ENCODE results near the gene AKR1D1.

DNA sequence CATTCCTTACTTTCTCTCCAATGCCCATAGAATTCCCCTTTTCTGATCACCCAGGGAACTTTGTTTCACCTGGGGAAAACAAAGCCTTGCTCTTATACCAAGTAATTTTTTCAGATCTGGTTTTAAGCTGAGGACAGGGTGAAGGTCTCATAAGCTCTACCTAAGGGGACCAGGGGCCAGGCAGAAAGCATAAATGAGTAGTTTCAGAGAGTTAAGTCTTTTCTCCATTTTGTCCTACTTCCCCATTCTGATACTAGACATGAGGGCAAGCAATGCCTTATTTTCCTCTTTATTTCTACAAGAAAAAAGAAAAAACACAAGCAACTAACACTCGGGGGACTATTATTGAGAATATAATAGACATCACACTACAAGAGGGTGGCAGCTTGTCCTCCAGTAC, 2.9 kb downstream of the AKR1D1 start:
- TF ChIP-seq, protein P1, sequence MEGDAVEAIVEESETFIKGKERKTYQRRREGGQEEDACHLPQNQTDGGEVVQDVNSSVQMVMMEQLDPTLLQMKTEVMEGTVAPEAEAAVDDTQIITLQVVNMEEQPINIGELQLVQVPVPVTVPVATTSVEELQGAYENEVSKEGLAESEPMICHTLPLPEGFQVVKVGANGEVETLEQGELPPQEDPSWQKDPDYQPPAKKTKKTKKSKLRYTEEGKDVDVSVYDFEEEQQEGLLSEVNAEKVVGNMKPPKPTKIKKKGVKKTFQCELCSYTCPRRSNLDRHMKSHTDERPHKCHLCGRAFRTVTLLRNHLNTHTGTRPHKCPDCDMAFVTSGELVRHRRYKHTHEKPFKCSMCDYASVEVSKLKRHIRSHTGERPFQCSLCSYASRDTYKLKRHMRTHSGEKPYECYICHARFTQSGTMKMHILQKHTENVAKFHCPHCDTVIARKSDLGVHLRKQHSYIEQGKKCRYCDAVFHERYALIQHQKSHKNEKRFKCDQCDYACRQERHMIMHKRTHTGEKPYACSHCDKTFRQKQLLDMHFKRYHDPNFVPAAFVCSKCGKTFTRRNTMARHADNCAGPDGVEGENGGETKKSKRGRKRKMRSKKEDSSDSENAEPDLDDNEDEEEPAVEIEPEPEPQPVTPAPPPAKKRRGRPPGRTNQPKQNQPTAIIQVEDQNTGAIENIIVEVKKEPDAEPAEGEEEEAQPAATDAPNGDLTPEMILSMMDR (IDR thresholded peaks at IDR 0.05): no peak
- TF ChIP-seq, protein P2, sequence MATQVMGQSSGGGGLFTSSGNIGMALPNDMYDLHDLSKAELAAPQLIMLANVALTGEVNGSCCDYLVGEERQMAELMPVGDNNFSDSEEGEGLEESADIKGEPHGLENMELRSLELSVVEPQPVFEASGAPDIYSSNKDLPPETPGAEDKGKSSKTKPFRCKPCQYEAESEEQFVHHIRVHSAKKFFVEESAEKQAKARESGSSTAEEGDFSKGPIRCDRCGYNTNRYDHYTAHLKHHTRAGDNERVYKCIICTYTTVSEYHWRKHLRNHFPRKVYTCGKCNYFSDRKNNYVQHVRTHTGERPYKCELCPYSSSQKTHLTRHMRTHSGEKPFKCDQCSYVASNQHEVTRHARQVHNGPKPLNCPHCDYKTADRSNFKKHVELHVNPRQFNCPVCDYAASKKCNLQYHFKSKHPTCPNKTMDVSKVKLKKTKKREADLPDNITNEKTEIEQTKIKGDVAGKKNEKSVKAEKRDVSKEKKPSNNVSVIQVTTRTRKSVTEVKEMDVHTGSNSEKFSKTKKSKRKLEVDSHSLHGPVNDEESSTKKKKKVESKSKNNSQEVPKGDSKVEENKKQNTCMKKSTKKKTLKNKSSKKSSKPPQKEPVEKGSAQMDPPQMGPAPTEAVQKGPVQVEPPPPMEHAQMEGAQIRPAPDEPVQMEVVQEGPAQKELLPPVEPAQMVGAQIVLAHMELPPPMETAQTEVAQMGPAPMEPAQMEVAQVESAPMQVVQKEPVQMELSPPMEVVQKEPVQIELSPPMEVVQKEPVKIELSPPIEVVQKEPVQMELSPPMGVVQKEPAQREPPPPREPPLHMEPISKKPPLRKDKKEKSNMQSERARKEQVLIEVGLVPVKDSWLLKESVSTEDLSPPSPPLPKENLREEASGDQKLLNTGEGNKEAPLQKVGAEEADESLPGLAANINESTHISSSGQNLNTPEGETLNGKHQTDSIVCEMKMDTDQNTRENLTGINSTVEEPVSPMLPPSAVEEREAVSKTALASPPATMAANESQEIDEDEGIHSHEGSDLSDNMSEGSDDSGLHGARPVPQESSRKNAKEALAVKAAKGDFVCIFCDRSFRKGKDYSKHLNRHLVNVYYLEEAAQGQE (IDR thresholded peaks at IDR 0.05; ENCODE audit: insufficient read depth in 1 of 2, low read depth in 2 of 2, low read length in 1 of 2): no peak
- no peak for TF ChIP-seq TCF7L2 (IDR thresholded peaks at IDR 0.05; ENCODE audit: low read depth, low read length)
